HFFc6 (cell line): ENCODE results near the gene DYSF. TPM values are rescaled to one million over a fixed set of nuclear protein-coding genes. Genes with fewer than 3 reads are reported as not detected.

ENCODE experiments used
- DNase-seq: peaks from one replicate; pipeline ENCODE4 v3.0.0-alpha.2; 2018
- H3K27ac Mint-ChIP-seq: 2 replicates; pipeline ENCODE4 v1.8.0; 2020; ENCODE audit warnings: mild to moderate bottlenecking, mixed read lengths
- H3K27me3 Mint-ChIP-seq: 2 replicates; pipeline ENCODE4 v1.8.0; 2021; ENCODE audit warnings: mild to moderate bottlenecking, moderate library complexity, mixed read lengths; ENCODE audit not compliant: insufficient read depth
- H3K36me3 Mint-ChIP-seq: 2 replicates; pipeline ENCODE4 v1.8.0; 2021; ENCODE audit warnings: low read depth, mixed read lengths
- H3K4me1 Mint-ChIP-seq: 2 replicates; pipeline ENCODE4 v1.8.0; 2020; ENCODE audit warnings: low read depth, mixed read lengths
- H3K4me3 Mint-ChIP-seq: 2 replicates; pipeline ENCODE4 v1.8.0; 2020; ENCODE audit warnings: mild to moderate bottlenecking, moderate library complexity, mixed read lengths
- H3K9me3 Mint-ChIP-seq: 2 replicates; pipeline ENCODE4 v1.8.0; 2020; ENCODE audit warnings: mild to moderate bottlenecking, mixed read lengths
- total RNA-seq, 6 experiments: library from RNA; stranded (reverse); fragmentation: NEBNext Ultra II Directional; extraction: Animal tissue kit (Norgen Biotek cat#: 25700); gene quantifications; 2 replicates in 1 of 6; 3 replicates in 5 of 6; pipeline ENCODE4 v1.2.3, GENCODE V29; 2021
- TF ChIP-seq, protein P1 (sequence below): fragments of 200-600 bp; sonication (generic); IDR thresholded peaks from 2 replicates; pipeline ENCODE4 v1.5.0; 2021; ENCODE audit warnings: antibody characterized with exemption, mild to moderate bottlenecking

Gene DYSF
- total RNA-seq, 6 experiments from 2014 or later = 0.07 to 0.57 (median 0.32) TPM

- no peak for DNase-seq
- Mint-ChIP-seq H3K4me1 (peaks cover 20% of the 10 kb centered on the region), H3K27me3 (peaks cover 2% of the 10 kb centered on the region; the same call in 1 of the 2 replicates), H3K27ac (no peak overlapping the region), H3K4me3 (no peak overlapping the region), H3K36me3 (no peaks in the 10 kb centered on the region), H3K9me3 (0 out of 2 replicates have a peak, but pooled peaks cover 7% of the 10 kb centered on the region)
- TF ChIP-seq, protein P1, sequence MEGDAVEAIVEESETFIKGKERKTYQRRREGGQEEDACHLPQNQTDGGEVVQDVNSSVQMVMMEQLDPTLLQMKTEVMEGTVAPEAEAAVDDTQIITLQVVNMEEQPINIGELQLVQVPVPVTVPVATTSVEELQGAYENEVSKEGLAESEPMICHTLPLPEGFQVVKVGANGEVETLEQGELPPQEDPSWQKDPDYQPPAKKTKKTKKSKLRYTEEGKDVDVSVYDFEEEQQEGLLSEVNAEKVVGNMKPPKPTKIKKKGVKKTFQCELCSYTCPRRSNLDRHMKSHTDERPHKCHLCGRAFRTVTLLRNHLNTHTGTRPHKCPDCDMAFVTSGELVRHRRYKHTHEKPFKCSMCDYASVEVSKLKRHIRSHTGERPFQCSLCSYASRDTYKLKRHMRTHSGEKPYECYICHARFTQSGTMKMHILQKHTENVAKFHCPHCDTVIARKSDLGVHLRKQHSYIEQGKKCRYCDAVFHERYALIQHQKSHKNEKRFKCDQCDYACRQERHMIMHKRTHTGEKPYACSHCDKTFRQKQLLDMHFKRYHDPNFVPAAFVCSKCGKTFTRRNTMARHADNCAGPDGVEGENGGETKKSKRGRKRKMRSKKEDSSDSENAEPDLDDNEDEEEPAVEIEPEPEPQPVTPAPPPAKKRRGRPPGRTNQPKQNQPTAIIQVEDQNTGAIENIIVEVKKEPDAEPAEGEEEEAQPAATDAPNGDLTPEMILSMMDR = no peak
Observed at GRCh38 chr2:71461304-71461671, 7.9 kb downstream of the DYSF start.

DNA sequence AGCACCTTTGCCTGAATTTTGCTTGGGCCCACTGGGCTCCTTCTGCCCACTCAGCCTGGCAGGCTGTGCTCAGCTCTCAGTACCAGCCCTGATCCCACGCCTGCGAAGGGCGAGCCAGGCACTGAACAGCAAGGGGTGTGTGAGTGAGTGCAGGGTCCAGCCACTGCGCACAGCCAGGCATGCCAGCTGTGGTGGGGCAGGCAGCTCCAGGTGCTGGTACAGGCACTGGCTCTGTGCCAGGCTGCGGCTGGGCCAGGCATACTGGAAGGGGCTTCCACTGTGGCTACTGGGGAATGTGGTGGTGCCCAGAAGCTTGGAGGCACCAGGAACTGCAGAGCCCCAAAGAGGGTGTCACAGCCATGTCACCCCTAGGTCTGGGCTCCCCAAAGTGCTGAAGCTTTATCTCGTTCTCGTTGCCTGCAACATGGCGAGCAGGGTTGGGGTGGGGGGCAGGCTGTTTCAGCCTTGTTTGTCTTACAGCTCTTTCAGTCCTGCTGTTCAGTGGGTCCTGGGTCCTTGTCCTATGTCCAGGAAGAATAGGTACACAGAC, 8.8 kb downstream of the DYSF start:
- no peak for DNase-seq
- Mint-ChIP-seq H3K27ac (no peak overlapping the region), H3K4me3 (no peak overlapping the region), H3K4me1 (peaks cover 18% of the 10 kb centered on the region), H3K9me3 (0 out of 2 replicates have a peak, but pooled peaks cover 7% of the 10 kb centered on the region), H3K27me3 (peaks cover 5% of the 10 kb centered on the region), H3K36me3 (no peaks in the 10 kb centered on the region)
- TF ChIP-seq, protein P1 = no peak

DNA sequence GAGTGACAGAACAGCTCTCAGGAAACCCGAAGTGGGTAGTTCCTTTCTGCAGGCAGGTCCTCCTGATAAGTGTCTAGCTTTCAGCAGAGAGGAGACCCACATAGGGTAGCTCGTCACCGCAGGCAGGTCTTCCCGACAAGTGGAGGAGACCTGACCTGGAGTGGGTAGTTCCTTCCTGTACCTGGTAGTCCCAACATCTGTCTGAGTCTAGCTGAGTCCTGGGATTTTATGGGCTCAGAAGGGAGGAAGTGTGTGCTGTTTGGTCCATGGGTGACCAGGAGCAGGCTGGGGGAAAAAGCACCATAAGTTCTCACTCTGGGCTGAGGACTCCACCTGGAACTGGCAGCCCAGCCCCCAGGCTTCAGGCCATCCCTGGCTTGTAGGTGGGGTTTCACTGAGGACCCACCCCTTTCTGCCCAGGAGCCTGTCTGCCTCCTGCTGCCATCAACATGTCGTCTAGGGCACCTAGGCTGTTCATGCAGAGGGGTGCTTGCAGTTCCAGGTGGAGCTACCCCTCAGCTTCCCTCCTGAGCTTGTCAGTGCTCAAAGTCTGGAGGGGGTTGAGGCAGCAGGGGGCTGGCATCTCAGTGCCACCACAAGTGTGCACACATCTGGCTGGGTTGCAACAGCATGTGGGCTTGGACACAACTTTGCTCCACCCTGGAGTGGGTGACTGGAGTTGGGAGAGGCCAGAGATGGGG, 9.4 kb downstream of the DYSF start:
- Mint-ChIP-seq H3K4me3 (no peak overlapping the region), H3K4me1 (peaks cover 22% of the 10 kb centered on the region), H3K27ac (no peak overlapping the region), H3K9me3 (0 out of 2 replicates have a peak, but pooled peaks cover 7% of the 10 kb centered on the region), H3K27me3 (peaks cover 11% of the 10 kb centered on the region), H3K36me3 (no peaks in the 10 kb centered on the region)
- TF ChIP-seq, protein P1 = no peak
- no peak for DNase-seq

DNA sequence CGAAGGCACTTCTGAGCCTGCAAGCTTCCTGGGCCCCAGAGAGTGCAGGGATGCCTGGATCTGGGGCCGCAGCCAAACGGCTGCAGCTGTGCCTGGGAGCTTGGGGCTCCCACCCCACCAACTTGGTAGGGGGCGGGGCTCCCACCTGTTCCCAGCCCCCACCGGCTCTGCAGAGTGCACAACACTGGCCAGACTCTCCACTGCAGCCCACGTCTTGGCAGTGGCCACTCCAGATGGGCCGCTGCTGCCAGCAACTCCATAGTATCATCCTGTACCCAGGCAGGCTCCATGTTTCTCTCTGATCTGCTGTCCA, 9.9 kb downstream of the DYSF start:
- Mint-ChIP-seq H3K9me3 (0 out of 2 replicates have a peak, but pooled peaks cover 7% of the 10 kb centered on the region), H3K27me3 (peaks cover 16% of the 10 kb centered on the region), H3K36me3 (no peaks in the 10 kb centered on the region), H3K4me3 (no peak overlapping the region), H3K4me1 (peaks cover 20% of the 10 kb centered on the region), H3K27ac (no peak overlapping the region)
- no peak for DNase-seq
- TF ChIP-seq, protein P1 = no peak

DNA sequence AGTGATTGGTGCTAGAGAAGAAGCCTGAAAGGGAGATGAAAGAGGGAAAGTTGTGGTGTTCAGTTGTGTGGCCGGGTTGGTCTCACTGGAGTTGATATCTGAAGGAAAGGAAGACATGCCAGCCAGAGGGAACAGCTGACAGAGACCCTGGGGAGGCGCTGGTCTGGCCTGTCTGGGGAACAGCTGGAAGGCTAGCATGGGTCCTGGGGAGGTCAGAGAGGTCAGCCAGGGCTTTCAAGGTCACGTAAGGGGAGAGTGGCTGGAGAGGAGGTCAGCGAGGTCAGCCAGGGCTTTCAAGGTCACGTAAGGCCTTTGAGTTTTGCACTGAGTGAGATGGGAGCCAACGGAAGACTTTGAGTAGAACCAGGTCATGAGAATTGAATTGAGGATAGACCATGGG, 11.0 kb downstream of the DYSF start:
- H3K36me3 Mint-ChIP-seq = no peaks in the 10 kb centered on the region
- H3K9me3 Mint-ChIP-seq = 0 out of 2 replicates have a peak, but pooled peaks cover 7% of the 10 kb centered on the region
- H3K27ac Mint-ChIP-seq = no peak overlapping the region
- peaks cover 27% of the 10 kb centered on the region for H3K27me3 Mint-ChIP-seq
- peaks cover 9% of the 10 kb centered on the region for H3K4me1 Mint-ChIP-seq
- no peak overlapping the region for H3K4me3 Mint-ChIP-seq
- no peak for DNase-seq
- TF ChIP-seq, protein P1 = no peak
